Spleen (tissue), 7 donors: ENCODE data around the gene CABLES1.

Source experiments
- CTCF ChIP-seq, 11 experiments: fragments of 200-600 bp in 7 of 11; fragments of 450-650 bp in 4 of 11; sonication (generic) in 4 of 11; IDR thresholded peaks in 8 of 11; conservative IDR thresholded peaks in 3 of 11; 1 replicate in 7 of 11; 2 replicates in 4 of 11; pipeline versions ENCODE4 v1.4.0 to v1.8.0; 2016 to 2021; ENCODE audit warnings: antibody characterized with exemption in 11 of 11, inconsistent platforms in 4 of 11, mild to moderate bottlenecking in 1 of 11
- POLR2A ChIP-seq, 3 donors: fragments of 450-650 bp; IDR thresholded peaks; one replicate each; pipeline ENCODE4 v1.5.1; 2017; ENCODE audit warnings: antibody characterized with exemption in 3 of 3, mild to moderate bottlenecking in 1 of 3
- POLR2AphosphoS5 ChIP-seq, 3 donors: sonication (generic); formaldehyde crosslinking; IDR thresholded peaks; one replicate each; pipeline ENCODE4 v1.5.1; 2017; ENCODE audit warnings: antibody characterized with exemption in 3 of 3
- donor health status: DM: no; HTN: no; CAD: no; lungs with moderate emphysema.
- donor health status: DM: no; HTN: no; CAD: no.
- donor health status: DM: no; HTN: no; CAD: no.

GRCh38 chr18:23302851-23303527 is 167.7 kb downstream of the CABLES1 start:
- TF ChIP-seq POLR2A (IDR thresholded peaks at IDR 0.05) (no peak), CTCF (IDR thresholded peaks at IDR 0.05 in 8 of 11, conservative IDR thresholded peaks at IDR 0.05 in 3 of 11) (no peak), POLR2AphosphoS5 (IDR thresholded peaks at IDR 0.05) (no peak)
